Kidney epithelial cell (primary cell): Measurements from ENCODE around the gene PDILT. TPM values are rescaled to one million over a fixed set of nuclear protein-coding genes. Genes with fewer than 3 reads are reported as not detected.

ENCODE experiments used
- DNase-seq: peaks from one replicate; pipeline ENCODE4 v3.0.0-alpha.2; 2010; ENCODE audit warnings: low read depth
- H3K27me3 ChIP-seq: 2 replicates; pipeline ENCODE4 v1.6.0; 2011; ENCODE audit warnings: low read length; ENCODE audit not compliant: control insufficient read depth, insufficient read depth
- H3K36me3 ChIP-seq: 2 replicates; pipeline ENCODE4 v1.5.1; 2011; ENCODE audit warnings: low read length; ENCODE audit not compliant: control insufficient read depth, insufficient read depth
- H3K4me3 ChIP-seq: 2 replicates; pipeline ENCODE4 v1.5.1; 2011; ENCODE audit warnings: low read depth, mild to moderate bottlenecking, control low read depth, low read length
- total RNA-seq: library from RNA; depleted of rRNA; stranded (reverse); fragments of >200 nt; gene quantifications from 2 replicates; pipeline ENCODE4 v1.2.3, GENCODE V29; 2015
- TF ChIP-seq, protein P1 (sequence below): IDR thresholded peaks from 2 replicates; pipeline ENCODE4 v1.5.1; 2011; ENCODE audit warnings: mild to moderate bottlenecking, moderate library complexity, low read length, control low read depth, inconsistent platforms; ENCODE audit not compliant: insufficient read depth, poor library complexity, severe bottlenecking

Gene PDILT
- total RNA-seq, 1 donor from 2014 or later, result not detected

DNA sequence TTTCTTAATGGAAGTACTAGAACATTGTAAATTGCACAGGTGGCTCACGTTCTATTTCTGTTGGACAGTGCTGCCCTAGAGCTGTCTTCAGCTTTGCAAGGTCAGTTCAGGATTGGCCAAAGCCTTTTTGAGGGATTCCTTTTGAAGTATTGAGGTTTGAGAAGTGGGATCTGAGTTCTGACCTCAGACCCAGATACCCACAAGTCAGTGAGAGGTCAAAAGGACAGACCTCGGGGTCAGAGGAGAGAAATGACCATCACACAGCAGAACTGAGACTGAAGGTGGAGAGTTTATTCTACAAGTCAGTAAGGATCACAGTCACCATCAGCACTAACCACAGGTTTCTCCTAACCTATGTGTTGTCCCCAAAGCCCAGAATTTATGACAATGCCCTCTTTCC lies 6.5 kb upstream of the PDILT start:
- Histone ChIP-seq H3K27me3 (no peaks in the 10 kb centered on the region), H3K4me3 (no peak overlapping the region)
- DNase-seq, result no peak

DNA sequence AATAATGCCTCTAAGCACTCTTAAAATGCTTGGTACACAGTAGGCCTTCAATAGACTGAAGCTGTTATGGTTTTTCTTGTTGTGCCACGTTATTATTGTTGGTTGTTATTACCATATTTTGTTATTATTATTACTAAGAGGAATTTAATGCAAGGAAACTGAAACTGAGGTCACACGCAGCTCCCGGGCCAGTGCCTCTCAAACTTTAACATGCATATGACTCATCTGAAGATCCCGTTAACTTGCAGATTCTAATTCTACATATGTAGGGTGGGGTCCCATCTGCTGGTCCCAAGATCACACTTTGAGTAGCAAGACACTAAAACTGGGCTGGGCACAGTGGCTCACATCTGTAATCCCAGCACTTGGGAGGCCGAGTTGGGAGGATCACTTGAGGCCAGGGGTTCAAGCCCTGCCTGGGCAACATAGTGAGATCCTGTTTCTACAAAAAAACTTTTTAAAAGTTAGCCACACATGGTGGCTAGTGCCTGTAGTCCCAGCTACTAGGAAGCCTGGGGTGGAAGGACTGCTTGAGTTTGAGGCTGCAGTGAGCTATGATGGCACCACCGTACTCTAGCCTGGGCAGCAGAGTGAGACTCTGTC lies 5.7 kb upstream of the PDILT start:
- TF ChIP-seq, protein P1, sequence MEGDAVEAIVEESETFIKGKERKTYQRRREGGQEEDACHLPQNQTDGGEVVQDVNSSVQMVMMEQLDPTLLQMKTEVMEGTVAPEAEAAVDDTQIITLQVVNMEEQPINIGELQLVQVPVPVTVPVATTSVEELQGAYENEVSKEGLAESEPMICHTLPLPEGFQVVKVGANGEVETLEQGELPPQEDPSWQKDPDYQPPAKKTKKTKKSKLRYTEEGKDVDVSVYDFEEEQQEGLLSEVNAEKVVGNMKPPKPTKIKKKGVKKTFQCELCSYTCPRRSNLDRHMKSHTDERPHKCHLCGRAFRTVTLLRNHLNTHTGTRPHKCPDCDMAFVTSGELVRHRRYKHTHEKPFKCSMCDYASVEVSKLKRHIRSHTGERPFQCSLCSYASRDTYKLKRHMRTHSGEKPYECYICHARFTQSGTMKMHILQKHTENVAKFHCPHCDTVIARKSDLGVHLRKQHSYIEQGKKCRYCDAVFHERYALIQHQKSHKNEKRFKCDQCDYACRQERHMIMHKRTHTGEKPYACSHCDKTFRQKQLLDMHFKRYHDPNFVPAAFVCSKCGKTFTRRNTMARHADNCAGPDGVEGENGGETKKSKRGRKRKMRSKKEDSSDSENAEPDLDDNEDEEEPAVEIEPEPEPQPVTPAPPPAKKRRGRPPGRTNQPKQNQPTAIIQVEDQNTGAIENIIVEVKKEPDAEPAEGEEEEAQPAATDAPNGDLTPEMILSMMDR, result no peak
- Histone ChIP-seq H3K4me3 (no peak overlapping the region), H3K36me3 (no peaks in the 10 kb centered on the region), H3K27me3 (no peaks in the 10 kb centered on the region)
- no peak for DNase-seq

More for the DNA sequence above, 6.5 kb upstream of the PDILT start:
- H3K36me3 ChIP-seq, result no peaks in the 10 kb centered on the region
- TF ChIP-seq, protein P1, result no peak

DNA sequence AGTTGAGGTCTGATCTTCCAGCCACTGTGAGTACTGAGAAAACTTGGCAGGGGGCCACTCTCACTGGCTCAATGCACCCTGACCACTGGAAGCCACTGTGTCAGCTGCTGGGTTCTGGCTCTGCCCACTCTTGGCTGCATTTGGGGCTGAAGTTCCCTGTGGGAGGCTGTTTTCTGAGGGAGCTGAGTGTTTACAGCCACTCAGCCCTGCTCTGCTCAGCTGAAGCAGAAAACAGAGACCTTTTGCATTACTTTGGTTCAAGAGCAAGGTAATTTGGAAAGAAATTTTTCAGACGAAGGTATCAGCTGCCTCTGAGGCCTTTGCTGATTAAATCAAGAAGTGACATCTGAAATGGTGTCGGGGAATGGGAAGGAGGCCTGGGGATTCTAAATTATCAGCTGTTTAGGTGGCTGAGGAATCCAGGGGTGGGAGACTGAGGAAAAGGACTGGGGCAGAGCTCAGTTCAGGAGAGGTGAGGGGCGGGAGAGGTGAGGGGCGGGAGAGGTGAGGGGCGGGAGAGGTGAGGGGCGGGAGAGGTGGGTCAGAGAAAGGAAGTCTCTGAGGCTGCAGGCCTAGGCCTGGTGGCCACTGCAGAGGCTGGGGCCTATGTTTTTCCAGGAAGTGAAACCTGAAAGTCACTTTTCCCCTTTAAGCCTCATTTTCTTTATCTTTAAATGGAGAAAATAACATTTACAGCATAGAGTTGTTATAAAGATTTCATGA lies 5.0 kb upstream of the PDILT start, which contains the start of gene ACSM5:
Gene ACSM5, plus strand, starts transcription at position 137 of the 723 bp plus-strand sequence. CDS start 1,951 bp downstream, outside the sequence.
- H3K36me3 ChIP-seq, result no peaks in the 10 kb centered on the region
- H3K4me3 ChIP-seq, result no peak within 1 kb of the TSS
- no peak for DNase-seq
- no peaks in the 10 kb centered on the region for H3K27me3 ChIP-seq
- TF ChIP-seq, protein P1, result no peak

DNA sequence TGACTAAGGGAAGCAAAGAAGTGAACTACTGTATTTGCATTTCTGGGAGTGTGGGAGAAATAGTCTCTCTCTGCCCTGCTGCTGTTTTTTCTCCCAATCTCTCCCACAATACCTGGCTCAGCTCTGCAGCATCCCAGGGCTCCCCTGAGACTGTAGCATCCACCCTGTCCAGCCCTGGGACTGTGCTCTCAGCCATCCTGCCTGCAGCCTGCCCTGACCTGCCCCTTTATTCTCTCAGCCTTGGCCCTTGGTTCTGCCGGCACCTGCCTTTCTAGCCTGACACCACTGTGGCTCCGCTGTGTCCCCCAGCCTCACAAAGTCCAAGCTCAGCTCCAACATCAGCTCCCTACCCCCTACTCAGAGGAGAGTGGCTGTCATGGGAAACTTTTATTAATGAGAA lies 1.9 kb downstream of the PDILT start:
- Histone ChIP-seq H3K36me3 (no peaks in the 10 kb centered on the region), H3K27me3 (no peaks in the 10 kb centered on the region), H3K4me3 (no peak overlapping the region)
- TF ChIP-seq, protein P1, result no peak
- DNase-seq, result no peak

DNA sequence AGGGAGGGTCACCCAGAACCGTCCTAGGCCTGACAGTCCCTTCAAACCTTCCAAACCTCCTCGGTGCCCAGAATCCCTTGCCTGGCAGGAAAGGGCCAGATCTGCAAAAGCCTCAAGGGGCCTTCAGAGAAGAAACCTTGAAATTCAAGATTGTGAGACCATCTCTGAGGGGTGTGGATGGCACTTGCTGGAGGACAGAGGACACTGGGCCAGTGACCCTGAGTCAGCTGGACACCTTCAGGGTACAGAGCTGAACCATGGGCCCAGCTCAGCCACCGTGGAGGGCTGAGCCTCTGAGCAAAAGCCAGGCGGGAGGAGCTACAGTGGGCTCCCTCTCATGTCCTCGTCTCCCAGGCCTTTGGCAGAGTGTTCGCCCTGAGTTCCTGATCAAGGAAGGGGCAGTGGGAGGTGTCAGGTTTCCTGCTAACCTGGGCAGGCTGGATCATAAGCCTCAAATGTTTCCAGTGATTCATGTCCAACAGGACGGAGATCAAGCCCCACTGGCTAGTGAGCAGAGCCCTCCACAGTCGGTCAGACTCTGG lies 3.0 kb downstream of the PDILT start:
- TF ChIP-seq, protein P1, result no peak
- no peaks in the 10 kb centered on the region for H3K27me3 ChIP-seq
- H3K4me3 ChIP-seq, result no peak overlapping the region
- no peak for DNase-seq
- H3K36me3 ChIP-seq, result no peaks in the 10 kb centered on the region
